CD4-positive, alpha-beta T cell treated with Interleukin-1 beta for 1 hour (primary cell): ENCODE data around the gene HS6ST1.
"Not testable (repeated sequence)": the region's sequence is repeated elsewhere in the genome, so short reads cannot be mapped to it uniquely, and the experiment has no call there.

ENCODE experiments used
- DNase-seq, 2 donors: peaks; one replicate each; pipeline ENCODE4 v3.0.0-alpha.2; 2020 to 2022

HS6ST1 gene

GRCh38 chr2:128321784-128322714, 3.4 kb upstream of the HS6ST1 start:
- peak; percentile 83 to 87 for DNase-seq

DNA sequence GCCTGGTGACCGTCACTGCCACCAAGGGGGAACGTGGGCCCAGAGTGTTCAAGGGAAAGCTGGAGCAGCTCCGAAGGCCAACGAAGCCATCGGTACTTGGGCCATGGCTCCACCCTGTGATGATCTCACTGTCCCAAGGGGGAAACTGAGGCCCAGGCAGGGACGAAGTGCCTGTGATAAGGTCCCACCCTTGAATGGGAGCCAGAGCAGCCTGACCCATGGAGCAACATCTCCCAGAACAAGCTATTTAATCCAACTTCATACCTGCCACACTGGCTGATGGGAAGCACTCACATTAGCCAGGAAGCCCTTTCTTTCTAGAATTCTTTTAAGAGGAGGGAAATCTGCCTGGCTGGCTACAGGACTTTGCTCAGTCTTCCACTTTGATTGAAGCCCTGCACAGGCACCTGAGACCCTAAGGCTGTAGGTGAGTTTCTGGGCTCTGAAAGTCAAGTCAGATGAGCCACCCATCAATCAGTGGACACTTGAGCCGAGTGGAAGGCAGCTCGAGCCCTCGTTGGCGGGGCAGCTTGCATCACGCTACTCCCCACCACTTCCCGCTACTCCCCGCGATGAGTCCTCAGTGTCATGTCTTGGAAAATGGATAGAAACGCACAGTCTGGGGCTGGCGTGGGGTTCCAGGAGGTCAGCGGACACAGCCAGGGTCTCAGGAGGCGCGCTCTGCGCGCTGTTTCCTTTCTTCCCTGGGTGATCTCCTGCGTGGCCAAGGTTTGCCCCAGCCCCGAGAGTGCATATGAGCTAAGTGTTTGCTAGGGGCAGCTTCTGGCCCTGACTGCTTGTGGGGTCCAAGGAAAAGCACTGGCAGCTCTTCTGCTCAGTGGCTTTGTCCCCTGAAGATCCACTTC, 2.5 kb upstream of the HS6ST1 start:
- no peak for DNase-seq

DNA sequence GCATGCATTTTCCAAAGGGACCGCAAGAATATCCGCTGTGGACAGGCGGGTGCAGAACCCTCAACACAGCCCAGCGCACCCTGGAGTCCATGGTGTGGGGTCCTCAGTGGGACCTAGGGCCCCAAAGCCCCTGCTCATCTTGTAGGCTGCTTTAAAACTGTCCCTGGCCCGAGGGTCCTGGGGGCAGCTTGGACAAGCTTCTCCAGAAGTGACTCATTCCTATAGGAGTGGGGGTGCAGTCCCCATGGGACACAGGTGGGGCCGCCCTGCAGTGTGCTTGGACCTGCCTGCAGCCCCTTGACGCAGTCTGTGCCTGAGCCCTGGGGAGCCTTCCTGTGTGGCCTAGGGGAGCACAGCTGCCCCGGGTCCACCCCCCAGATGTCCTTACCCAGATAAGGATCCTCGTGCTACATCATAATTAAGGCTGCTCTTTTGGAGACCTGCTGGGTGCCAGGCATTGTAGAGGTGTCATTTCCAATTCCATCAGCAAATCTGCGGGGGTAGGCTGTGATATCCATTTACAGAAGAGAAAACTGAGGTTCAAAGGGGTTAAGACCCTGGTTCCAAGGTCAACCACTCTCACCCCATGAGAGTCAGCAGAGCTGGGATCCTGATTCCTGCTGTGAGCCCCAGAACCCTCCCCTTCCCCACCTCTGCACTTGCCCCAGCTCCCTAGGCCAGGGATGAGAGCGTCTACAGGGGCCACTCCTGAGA, 1.7 kb upstream of the HS6ST1 start:
- DNase-seq, result no peak

GRCh38 chr2:128319631-128320191, 1.0 kb upstream of the HS6ST1 start:
- DNase-seq, result no peak

DNA sequence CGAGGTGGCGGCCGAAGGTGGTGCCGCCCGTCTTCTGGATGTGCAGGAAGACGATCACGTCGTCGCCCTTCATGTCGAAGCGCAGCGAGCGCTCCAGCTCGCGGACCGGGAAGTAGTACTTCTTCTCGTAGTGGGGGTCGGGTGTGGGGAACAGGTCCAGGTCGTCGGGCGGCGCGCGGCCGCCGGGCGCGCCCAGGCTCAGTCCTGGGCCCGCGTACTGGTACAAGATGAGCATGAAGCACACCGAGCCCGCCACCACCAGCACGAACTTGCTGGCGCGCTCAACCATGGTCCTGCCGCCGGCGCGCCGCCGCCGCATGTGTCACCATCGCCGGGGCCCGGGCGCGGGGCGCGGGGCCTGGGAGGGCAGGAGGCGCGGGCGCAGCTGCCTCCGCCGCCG, 423 bp downstream of the HS6ST1 start:
- peak in 1 of 2 donors; percentile 27 for DNase-seq

DNA sequence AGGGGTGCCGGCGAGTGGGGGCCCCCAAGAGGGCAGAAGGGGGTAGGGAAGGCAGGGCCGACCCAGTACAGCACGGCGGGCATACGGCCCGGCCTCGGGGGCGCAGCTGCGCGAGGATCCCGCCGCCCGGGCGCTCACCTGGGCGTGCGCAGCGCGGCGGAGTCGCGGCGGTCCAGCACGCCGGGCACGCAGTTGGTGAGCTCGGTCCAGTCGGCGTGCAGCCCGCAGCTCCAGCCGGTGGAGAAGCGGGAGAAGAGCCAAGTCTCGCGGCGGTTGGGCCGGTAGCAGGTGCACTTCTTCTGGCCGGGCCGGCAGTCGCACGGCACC, 806 bp downstream of the HS6ST1 start:
- DNase-seq, result not testable (repeated sequence)

- peak in 1 of 2 donors; percentile 67 for DNase-seq
Measured at GRCh38 chr2:128317181-128317898, 1.3 kb downstream of the HS6ST1 start.

DNA sequence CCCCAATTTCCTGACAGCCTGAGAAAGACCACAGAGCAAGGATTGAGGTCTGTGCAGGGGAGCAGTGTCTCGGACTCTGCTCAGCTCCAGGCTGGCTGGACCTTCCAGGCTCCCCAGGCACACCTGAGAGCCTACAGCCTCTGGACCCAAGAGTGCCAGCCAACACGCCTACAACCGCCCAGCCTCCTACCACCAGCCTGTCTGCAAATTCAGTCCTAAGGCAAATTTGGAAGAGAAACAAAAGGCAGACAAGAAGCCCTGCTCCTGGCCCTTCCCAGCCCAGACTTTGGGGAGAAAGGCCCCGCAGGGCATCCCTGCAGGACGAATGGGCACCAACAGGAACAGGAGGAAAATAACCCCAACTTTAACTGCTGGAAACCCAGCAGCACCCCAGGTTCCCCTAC, 1.9 kb downstream of the HS6ST1 start:
- no peak for DNase-seq

DNA sequence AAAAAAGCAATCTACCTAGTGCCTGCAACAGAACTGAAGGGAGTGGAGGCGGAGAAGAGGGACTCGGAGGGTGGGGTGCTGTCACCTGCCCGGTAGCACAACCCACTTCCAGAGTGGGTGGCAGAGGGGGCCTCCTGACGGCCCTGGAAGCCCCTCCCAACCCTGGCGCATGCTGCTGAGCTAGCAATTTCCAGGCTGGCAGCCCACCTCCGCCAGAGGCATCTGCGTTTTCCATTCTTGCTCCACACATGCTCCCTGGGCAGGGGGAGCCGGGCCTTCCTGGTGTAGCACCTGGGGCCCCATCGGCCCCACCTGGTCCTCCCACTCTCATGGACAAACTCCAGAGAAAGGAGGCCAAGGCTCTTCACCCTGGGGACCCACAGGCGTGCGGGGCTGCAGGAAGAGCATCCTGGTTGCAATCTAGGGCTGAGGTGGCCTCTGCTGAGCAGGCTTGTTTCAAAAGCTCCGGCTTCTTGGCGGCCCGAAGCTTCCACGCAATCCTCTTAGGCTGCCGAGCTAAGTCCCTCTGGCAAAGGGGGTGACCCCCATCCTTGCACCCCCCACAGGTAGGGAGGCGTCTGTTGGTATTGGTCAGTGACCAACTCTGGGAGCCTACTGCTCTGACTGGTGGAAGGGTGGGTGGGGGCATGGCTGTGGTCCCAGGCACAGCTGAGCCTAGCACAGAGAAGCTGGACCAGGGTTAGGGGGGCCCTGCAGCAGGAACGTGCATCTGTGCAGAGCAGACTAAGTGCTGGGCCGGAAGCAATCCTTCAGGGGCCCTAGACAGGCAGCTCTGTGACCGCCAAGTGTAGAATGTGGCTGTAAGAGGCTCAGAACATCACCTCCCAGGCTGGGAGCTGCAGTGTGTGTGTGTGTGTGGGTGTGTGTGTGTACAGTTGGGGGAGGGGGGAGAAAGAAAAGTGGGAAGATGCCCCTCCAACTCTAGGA, 2.6 kb downstream of the HS6ST1 start:
- no peak for DNase-seq

DNA sequence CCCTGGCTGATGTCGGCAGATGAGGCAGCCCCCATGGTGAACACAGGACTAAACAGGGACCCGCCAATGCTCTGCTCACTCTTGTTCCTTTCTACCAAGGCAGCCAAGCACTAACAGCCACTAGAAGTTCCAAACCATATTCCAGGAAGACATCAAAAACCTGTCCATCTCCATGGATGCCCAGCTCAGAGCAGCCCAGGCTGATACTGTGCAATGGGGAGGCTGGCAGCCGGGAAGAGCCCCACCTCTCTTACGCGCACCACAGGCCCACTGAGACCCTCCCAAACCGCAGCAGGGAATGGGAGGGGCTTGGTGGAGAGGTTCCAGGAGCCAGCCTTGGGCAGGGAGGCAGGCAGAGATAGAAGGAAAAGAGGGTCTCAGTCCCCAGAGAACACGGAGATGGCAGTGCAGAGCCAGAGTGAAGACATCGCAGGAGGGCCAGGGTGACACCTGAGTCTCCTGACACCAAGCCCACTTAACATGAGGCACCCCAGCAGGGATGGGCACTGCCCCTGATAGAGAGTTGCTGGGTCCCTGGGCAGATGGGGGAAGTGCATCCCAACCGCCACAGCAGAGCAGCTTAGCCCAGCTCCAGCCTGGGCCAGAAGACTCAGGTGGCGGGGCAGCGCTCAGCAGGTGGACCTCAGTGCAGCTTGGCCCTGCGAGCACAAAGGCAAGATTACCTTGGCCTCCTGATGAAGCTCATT, 3.4 kb downstream of the HS6ST1 start:
- no peak for DNase-seq

- DNase-seq, result no peak
Measured at GRCh38 chr2:128314348-128315121, 4.1 kb downstream of the HS6ST1 start.

GRCh38 chr2:128313931-128314347, 4.7 kb downstream of the HS6ST1 start:
- no peak for DNase-seq

DNA sequence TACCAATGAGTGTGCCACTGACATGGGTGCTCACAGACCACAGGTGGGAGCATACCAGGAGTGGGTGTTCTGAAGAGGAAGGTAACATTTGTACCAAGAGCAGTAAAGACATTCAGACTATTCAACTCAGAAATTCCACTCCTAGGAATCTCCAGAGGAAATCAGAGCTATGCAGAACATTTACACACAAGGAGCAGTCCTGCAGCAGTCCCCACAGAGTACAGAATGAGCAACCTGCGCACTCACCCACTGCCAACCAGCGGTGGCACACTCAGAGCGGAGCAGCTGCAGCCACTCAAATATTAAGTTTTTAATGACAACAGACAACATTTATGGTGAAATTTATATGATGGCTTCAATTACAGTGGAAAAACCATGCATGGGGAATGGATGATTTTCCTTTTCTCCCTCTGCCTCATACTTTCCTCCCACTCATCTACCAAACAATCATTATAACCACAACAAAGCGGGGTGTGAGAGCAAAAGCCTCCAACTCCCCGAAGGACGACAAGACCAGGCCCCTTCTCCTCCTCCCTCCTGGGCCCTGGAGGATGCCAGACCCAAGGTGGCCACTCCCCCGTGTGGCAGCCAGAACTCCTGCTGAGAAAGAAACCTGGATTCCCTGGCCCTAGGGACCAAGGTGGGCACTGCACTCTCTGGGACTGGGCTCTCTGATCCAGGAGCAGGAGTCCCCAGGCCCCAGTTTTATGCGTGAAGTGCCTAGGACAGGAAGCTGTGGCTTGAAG, 5.4 kb downstream of the HS6ST1 start:
- no peak for DNase-seq

- no peak for DNase-seq
Measured at GRCh38 chr2:128312411-128312810, 6.3 kb downstream of the HS6ST1 start.

DNA sequence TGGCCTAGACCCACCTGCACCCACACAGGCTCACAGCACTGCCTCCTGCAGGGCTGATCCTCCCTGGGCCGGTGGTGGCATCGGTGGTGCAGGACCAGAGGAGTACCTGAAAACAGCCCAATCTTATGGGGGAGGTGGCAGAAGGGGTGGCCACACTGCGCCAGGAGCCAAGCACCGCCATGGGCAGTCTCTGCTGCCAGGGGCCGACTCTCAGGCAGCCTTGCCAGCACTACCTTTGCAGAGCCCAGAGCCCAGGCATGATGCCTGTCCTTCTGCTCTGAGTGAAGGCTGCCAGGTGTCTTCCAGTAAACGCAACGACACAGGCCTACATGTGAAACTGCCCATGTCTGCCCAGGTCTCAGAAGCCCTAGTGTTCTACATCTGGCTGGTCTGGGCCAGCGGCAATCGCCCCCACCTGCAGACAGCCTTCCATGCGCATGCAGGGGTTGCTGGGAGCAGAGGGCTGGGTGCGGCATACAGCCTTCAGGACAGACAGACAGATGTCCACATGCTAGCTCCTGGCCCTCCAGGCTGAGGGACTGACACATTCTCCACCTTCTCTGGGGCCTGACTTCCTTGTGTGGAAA, 6.8 kb downstream of the HS6ST1 start:
- no peak for DNase-seq

DNA sequence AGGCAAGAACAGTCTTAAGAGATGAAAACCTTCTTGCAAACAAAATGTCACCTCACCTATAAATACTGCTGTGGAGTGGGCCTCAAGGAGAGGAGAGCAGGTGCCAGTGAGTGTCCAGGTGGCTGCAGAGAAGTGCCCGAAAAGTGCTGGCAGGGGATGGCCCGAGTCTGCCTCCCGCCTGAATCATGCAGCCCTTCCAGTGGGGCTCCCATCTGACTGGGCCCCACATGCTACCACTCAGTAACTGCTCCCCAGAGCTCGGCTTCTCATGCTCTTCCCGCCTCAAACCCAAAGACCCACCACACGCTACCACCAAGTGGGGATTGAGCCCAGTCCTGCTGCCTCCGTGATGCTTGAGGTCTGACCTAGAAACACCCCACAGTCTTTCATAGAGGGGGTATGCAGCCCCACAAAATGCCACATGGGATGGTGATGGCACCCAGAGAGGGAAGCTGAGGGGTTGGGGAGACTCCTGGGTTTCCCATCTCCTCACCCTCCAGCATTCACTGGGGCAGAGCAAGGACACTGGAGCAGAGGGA, 7.4 kb downstream of the HS6ST1 start:
- DNase-seq, result no peak

- no peak for DNase-seq
Measured at GRCh38 chr2:128310761-128311160, 7.9 kb downstream of the HS6ST1 start.

DNA sequence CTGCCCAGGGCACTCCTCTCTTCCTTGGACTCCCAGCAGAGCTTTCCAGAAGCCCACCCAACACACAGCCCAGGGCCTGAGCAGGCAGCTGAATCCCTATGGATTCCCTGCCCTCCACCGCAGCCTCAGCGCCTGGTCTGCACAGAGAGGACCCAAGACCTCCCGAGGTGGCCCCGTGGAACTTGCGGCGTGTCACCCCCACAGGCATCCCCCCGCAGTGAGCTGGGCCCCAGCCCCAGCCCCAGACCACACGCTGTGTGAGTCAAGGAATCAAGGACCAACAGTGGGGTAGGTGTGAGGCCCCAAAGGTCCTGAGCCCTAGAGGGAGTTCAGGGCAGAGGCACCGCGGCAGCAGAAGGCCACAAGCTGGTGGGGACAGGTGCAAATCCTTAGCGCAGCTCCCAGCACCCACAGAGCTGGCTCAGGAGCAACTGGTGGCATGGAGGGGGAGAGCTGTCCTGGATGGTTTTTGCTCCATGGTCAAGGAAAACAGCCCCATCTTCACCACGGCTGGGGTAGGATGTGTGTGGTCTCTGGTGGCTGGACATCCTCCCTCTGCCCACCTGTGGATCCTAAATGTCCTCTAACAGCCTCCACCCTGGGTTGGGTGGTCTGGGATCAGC, 8.5 kb downstream of the HS6ST1 start:
- DNase-seq, result no peak
